ENCODE measurements around the gene LRRC17. TPM values are rescaled to one million over a fixed set of nuclear protein-coding genes. Genes with fewer than 3 reads are reported as not detected.

The LRRC17 gene
- total and polyA plus RNA-seq, 4 donors: 1.1 to 11.3 (median 1.4) TPM

GRCh38 chr7:102931757-102932156, 19.0 kb downstream of the LRRC17 start (continued):
- TF ChIP-seq FOXA2 (IDR thresholded peaks at IDR 0.05): no peak
- no peak for TF ChIP-seq HNF4A (conservative IDR thresholded peaks at IDR 0.05)

GRCh38 chr7:102933763-102934162, 21.0 kb downstream of the LRRC17 start:
- DNase-seq (ENCODE audit: low spot score): no peak
- Histone ChIP-seq H3K4me3 (ENCODE audit: low read depth in 1 of 3, low read length in 3 of 3) (no peak overlapping the region), H3K27ac (ENCODE audit: low read depth in 1 of 2, low read length in 2 of 2) (peak overlapping the region in 1 of 2 donors; percentile 41), H3K4me1 (ENCODE audit: control insufficient read depth in 4 of 4, insufficient read depth in 4 of 4, low read length in 3 of 4) (peaks cover 0 to 7% (median 6%) of the 10 kb centered on the region in 4 donors), H3K27me3 (ENCODE audit: control insufficient read depth in 4 of 4, insufficient read depth in 4 of 4, low read length in 3 of 4) (no peaks in the 10 kb centered on the region), H3K9ac (ENCODE audit: low read depth in 1 of 2, low read length in 2 of 2) (no peak overlapping the region), H3K9me3 (ENCODE audit: control insufficient read depth in 4 of 4, low read length in 3 of 4) (no peaks in the 10 kb centered on the region), H3K36me3 (ENCODE audit: control insufficient read depth in 4 of 4, insufficient read depth in 3 of 4, low read depth in 1 of 4, low read length in 3 of 4) (no peaks in the 10 kb centered on the region)
- no peak for TF ChIP-seq NR2F2 (IDR thresholded peaks at IDR 0.05)
- no peak for TF ChIP-seq SP1 (IDR thresholded peaks at IDR 0.05)
- no peak for TF ChIP-seq GABPA (IDR thresholded peaks at IDR 0.05 in 1 of 2, conservative IDR thresholded peaks at IDR 0.05 in 1 of 2)
- no peak for TF ChIP-seq JUND (IDR thresholded peaks at IDR 0.05)
- no peak for TF ChIP-seq EGR1 (IDR thresholded peaks at IDR 0.05; ENCODE audit: low read depth in 2 of 2)
- TF ChIP-seq FOXA2 (IDR thresholded peaks at IDR 0.05): no peak
- no peak for TF ChIP-seq CTCF (IDR thresholded peaks at IDR 0.05; ENCODE audit: low read depth, low read length, missing input control)
- TF ChIP-seq FOXA1 (IDR thresholded peaks at IDR 0.05): no peak
- no peak for TF ChIP-seq ATF3 (IDR thresholded peaks at IDR 0.05)
- no peak for TF ChIP-seq REST (IDR thresholded peaks at IDR 0.05)
- TF ChIP-seq HNF4G (IDR thresholded peaks at IDR 0.05): no peak
- TF ChIP-seq TAF1 (conservative IDR thresholded peaks at IDR 0.05): no peak
- no peak for TF ChIP-seq YY1 (IDR thresholded peaks at IDR 0.05)
- no peak for TF ChIP-seq ZBTB33 (IDR thresholded peaks at IDR 0.05)
- TF ChIP-seq RAD21 (IDR thresholded peaks at IDR 0.05): no peak
- no peak for TF ChIP-seq RXRA (IDR thresholded peaks at IDR 0.05)
- TF ChIP-seq HNF4A (conservative IDR thresholded peaks at IDR 0.05): no peak
- no peak for TF ChIP-seq MAX (IDR thresholded peaks at IDR 0.05)
- 81% methylated on average over 15 of the region's 15 CpGs for WGBS
